G401 (cell line): ENCODE data around the gene ARID3C. TPM values are rescaled to one million over a fixed set of nuclear protein-coding genes. Genes with fewer than 3 reads are reported as not detected.

Experiments used
- total RNA-seq: library from RNA; depleted of rRNA; stranded (reverse); fragments of >200 nt; shearing (Covaris generic); gene quantifications from 2 replicates; pipeline ENCODE4 v1.2.3, GENCODE V29; 2014; rRNA removed

The ARID3C gene
- total RNA-seq, 1 experiment from 2014 or later = 1.5 TPM

Other genes starting within 250 kb of the ARID3C start
- 5.2 TPM in 2 replicates for gene FAM219A, start 170.5 kb downstream of the ARID3C start, total RNA-seq
- not detected in 2 replicates for gene DNAI1, start 170.3 kb downstream of the ARID3C start, total RNA-seq
- 10.4 and 18.0 TPM in 2 replicates for gene ENHO, start 106.1 kb downstream of the ARID3C start, total RNA-seq
- 0.78 and 1.0 TPM in 2 replicates for gene CNTFR, start 39.3 kb downstream of the ARID3C start, total RNA-seq
- gene RPP25L, start 17.0 kb downstream of the ARID3C start, total RNA-seq = 57.9 and 59.4 TPM in 2 replicates
- 105 and 160 TPM in 2 replicates for gene DCTN3, start 8.6 kb downstream of the ARID3C start, total RNA-seq
- gene SIGMAR1, start 8.7 kb upstream of the ARID3C start, total RNA-seq = 193 and 208 TPM in 2 replicates
- 41.6 and 51.2 TPM in 2 replicates for gene GALT, start 17.6 kb upstream of the ARID3C start, total RNA-seq
- 6.9 and 9.8 TPM in 2 replicates for gene IL11RA, start 23.1 kb upstream of the ARID3C start, total RNA-seq
- gene CCL27, start 33.6 kb upstream of the ARID3C start, total RNA-seq = not detected in 2 replicates
- not detected in 2 replicates for gene CCL19, start 62.2 kb upstream of the ARID3C start, total RNA-seq
- gene CCL21, start 81.1 kb upstream of the ARID3C start, total RNA-seq = not detected in 2 replicates